Osteoblast (primary cell): ENCODE data around the gene SNTG2. TPM values are rescaled to one million over a fixed set of nuclear protein-coding genes. Genes with fewer than 3 reads are reported as not detected.

Source experiments
- DNase-seq: peaks from one replicate; pipeline ENCODE4 v3.0.0; 2011; ENCODE audit warnings: low spot score, mixed read lengths; ENCODE audit not compliant: insufficient read length; ENCODE audit errors: missing footprints
- H2AFZ ChIP-seq: 2 replicates; pipeline ENCODE4 v1.6.0; 2011; ENCODE audit warnings: mild to moderate bottlenecking, low read length
- H3K27ac ChIP-seq: 2 replicates; pipeline ENCODE4 v1.5.1; 2011; ENCODE audit warnings: mild to moderate bottlenecking, low read depth, low read length, moderate library complexity
- H3K27me3 ChIP-seq: 2 replicates; pipeline ENCODE4 v1.6.0; 2012; ENCODE audit warnings: mild to moderate bottlenecking, control low read depth, inconsistent platforms, low read length, moderate library complexity; ENCODE audit not compliant: insufficient read depth
- H3K36me3 ChIP-seq: 2 replicates; pipeline ENCODE4 v1.5.1; 2011; ENCODE audit warnings: mild to moderate bottlenecking, low read length, control low read depth, moderate library complexity; ENCODE audit not compliant: insufficient read depth
- H3K4me1 ChIP-seq: 2 replicates; pipeline ENCODE4 v1.5.1; 2011; ENCODE audit warnings: mild to moderate bottlenecking, low read length, control low read depth, moderate library complexity; ENCODE audit not compliant: insufficient read depth
- H3K4me2 ChIP-seq: 2 replicates; pipeline ENCODE4 v1.6.0; 2011; ENCODE audit warnings: mild to moderate bottlenecking, low read length; ENCODE audit not compliant: insufficient read depth
- H3K4me3 ChIP-seq: fragments of 200-600 bp; sonication (generic); 3 replicates; pipeline ENCODE4 v1.5.1; 2012; ENCODE audit warnings: mild to moderate bottlenecking, low read length, inconsistent platforms; ENCODE audit not compliant: insufficient read depth
- H3K79me2 ChIP-seq: 2 replicates; pipeline ENCODE4 v1.6.0; 2012; ENCODE audit warnings: mild to moderate bottlenecking, low read length, control low read depth, inconsistent platforms; ENCODE audit not compliant: insufficient read depth
- H3K9me3 ChIP-seq: 2 replicates; pipeline ENCODE4 v1.5.1; 2011; ENCODE audit warnings: low read depth, low read length, control low read depth
- H4K20me1 ChIP-seq: 2 replicates; pipeline ENCODE4 v1.6.0; 2012; ENCODE audit warnings: mild to moderate bottlenecking, low read length, control low read depth; ENCODE audit not compliant: insufficient read depth
- total RNA-seq: library from RNA; depleted of rRNA; stranded (reverse); fragments of >200 nt; gene quantifications from 2 replicates; pipeline ENCODE4 v1.2.3, GENCODE V29; 2012
- TF ChIP-seq, protein P1 (sequence below): IDR thresholded peaks from 2 replicates; pipeline ENCODE4 v1.5.1; 2011; ENCODE audit warnings: mild to moderate bottlenecking, low read depth, low read length, moderate library complexity; ENCODE audit errors: extremely low read depth

SNTG2 gene
- total RNA-seq, 1 donor = 1.4 TPM

DNA sequence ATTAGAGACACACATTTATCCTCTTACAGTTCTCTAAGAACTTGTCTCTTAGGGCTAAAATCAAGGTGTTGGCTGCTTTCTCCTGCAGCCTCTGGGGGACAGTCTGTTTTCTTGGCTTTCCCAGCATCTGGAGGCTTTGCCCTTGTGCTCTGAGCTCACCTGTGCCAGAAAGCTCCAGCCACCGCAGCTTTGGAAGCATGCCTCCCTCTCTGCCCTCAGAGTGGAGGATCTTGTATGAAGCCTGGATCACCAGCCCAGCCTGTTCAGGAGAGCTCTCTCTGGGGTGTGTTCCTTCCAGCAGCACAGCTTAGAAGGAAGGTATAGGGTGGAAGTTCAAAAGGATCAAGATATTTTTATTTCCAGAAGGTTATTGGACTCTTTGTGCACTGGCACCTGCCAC lies 409.5 kb downstream of the SNTG2 start:
- no peaks in the 10 kb centered on the region for H3K9me3 ChIP-seq
- DNase-seq = no peak
- H3K4me2 ChIP-seq = no peak overlapping the region
- TF ChIP-seq, protein P1, sequence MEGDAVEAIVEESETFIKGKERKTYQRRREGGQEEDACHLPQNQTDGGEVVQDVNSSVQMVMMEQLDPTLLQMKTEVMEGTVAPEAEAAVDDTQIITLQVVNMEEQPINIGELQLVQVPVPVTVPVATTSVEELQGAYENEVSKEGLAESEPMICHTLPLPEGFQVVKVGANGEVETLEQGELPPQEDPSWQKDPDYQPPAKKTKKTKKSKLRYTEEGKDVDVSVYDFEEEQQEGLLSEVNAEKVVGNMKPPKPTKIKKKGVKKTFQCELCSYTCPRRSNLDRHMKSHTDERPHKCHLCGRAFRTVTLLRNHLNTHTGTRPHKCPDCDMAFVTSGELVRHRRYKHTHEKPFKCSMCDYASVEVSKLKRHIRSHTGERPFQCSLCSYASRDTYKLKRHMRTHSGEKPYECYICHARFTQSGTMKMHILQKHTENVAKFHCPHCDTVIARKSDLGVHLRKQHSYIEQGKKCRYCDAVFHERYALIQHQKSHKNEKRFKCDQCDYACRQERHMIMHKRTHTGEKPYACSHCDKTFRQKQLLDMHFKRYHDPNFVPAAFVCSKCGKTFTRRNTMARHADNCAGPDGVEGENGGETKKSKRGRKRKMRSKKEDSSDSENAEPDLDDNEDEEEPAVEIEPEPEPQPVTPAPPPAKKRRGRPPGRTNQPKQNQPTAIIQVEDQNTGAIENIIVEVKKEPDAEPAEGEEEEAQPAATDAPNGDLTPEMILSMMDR = no peak
- H3K27me3 ChIP-seq = no peaks in the 10 kb centered on the region
- H3K27ac ChIP-seq = no peak overlapping the region
- H4K20me1 ChIP-seq = no peaks in the 10 kb centered on the region
- no peak overlapping the region for H3K4me3 ChIP-seq
- H2AFZ ChIP-seq = no peak overlapping the region
- H3K79me2 ChIP-seq = no peaks in the 10 kb centered on the region
- H3K36me3 ChIP-seq = no peaks in the 10 kb centered on the region
- H3K4me1 ChIP-seq = no peaks in the 10 kb centered on the region

DNA sequence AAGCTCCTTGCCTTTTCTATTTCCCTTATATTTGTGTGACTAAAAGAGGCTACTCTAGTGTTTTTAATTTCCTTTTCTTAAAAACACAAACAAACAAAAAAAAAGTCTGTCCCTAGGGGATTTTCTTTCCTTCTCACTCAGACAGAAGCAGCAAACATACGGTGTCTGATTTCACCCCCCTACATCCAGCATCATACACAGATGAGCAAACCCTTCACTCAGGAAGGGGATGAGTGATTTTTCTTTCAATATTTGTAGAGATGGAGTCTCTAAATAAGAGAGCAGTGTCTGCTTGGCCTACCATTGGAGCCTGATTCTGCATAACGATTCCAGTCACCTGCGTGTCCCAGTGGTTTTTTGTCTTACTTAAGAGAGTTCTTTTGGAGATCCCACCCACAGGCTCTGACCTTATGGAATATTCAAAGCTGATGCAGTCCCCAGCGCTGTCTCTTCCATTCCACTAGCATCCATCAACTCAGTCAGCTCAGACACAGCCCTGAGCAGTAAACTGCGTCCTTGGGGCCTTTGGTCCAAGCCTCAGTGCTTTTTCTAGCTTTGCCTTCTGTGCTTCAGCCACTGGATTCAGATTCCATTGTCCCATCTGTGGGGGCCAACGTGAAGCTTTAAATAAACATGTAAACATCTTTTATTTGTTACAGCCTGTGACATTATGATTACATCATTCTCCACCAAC lies 410.1 kb downstream of the SNTG2 start:
- Histone ChIP-seq H3K4me3 (no peak overlapping the region), H3K9me3 (no peaks in the 10 kb centered on the region), H2AFZ (no peak overlapping the region), H3K4me2 (no peak overlapping the region), H3K79me2 (no peaks in the 10 kb centered on the region), H3K4me1 (no peaks in the 10 kb centered on the region), H3K27me3 (no peaks in the 10 kb centered on the region), H3K27ac (no peak overlapping the region), H4K20me1 (no peaks in the 10 kb centered on the region), H3K36me3 (no peaks in the 10 kb centered on the region)
- no peak for DNase-seq
- TF ChIP-seq, protein P1 = no peak

DNA sequence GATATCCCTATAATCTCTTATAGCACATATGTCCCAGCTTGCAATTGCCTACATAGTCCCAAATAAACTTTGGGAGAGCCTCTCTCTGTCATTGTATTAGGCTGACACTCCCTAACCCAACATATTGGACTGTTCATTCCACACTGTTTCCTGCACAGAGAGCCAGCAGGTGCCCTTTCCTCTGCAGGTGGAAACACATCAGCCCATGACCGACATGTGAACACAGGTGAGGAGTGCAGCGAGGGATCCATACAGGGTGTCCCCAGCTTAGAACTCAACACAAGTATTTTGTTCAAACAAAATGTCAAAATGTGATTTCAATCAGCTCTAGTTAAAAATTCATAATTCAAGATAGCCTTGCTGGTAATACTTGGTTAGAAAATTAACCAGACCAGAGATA lies 412.7 kb downstream of the SNTG2 start:
- no peak overlapping the region for H2AFZ ChIP-seq
- no peak overlapping the region for H3K27ac ChIP-seq
- no peak overlapping the region for H3K4me3 ChIP-seq
- TF ChIP-seq, protein P1 = no peak
- no peaks in the 10 kb centered on the region for H3K36me3 ChIP-seq
- H3K4me1 ChIP-seq = no peaks in the 10 kb centered on the region
- no peak overlapping the region for H3K4me2 ChIP-seq
- no peaks in the 10 kb centered on the region for H4K20me1 ChIP-seq
- H3K9me3 ChIP-seq = no peaks in the 10 kb centered on the region
- H3K27me3 ChIP-seq = no peaks in the 10 kb centered on the region
- no peaks in the 10 kb centered on the region for H3K79me2 ChIP-seq
- no peak for DNase-seq

DNA sequence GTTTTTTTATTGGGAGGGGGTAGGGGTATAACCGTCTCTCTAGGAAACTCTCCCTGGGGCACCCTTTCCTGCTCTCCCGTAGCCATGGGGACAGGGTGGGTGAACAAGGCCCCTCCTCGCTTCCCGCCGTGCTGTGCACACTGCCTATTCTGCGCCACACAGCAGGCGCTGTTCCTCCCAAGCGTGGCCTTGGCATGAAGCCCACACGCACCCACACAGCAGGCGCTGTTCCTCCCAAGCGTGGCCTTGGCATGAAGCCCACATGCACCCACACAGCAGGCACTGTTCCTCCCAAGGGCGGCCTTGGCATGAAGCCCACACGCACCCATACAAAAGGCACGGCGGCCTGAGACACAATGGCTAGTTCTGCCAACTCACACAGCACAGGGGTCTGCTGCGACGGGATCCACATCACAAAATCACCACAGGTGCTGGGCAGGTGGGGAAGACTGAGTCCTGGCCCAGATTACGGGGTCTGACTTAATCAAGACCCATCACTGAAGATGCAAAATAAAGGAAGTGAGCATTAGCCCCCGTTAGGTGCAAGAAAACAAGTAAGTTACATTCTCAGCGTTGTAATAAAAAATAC lies 416.0 kb downstream of the SNTG2 start:
- Histone ChIP-seq H4K20me1 (no peaks in the 10 kb centered on the region), H3K36me3 (no peaks in the 10 kb centered on the region), H3K9me3 (no peaks in the 10 kb centered on the region), H2AFZ (no peak overlapping the region), H3K27ac (no peak overlapping the region), H3K4me1 (no peaks in the 10 kb centered on the region), H3K4me3 (no peak overlapping the region), H3K27me3 (no peaks in the 10 kb centered on the region), H3K4me2 (no peak overlapping the region), H3K79me2 (no peaks in the 10 kb centered on the region)
- TF ChIP-seq, protein P1 = no peak
- DNase-seq = no peak
